WTC11 (cell line): Measurements from ENCODE around the gene P2RY6. TPM values are rescaled to one million over a fixed set of nuclear protein-coding genes. Genes with fewer than 3 reads are reported as not detected.

Experiments
- ATAC-seq: fragments of 200-7000 bp; cut with Tn5 transposase; 2 replicates; pipeline ENCODE4 v1.10.0; 2021; ENCODE audit warnings: mild to moderate bottlenecking, moderate library complexity
- CTCF ChIA-PET: fragments of 300-600 bp; sonication (Branson Sonifier 250); formaldehyde crosslinking; loops from one replicate; lab custom pipeline; 2021; ENCODE audit warnings: antibody characterized with exemption; lab: Charles Lee
- POLR2A ChIA-PET: fragments of 350-600 bp; sonication (Branson Sonifier 250); formaldehyde crosslinking; loops from one replicate; lab custom pipeline; 2021; ENCODE audit warnings: antibody characterized with exemption; lab: Charles Lee
- DNase-seq: peaks from one replicate; pipeline ENCODE4 v3.0.0; 2021; ENCODE audit warnings: low spot score
- H3K27ac Mint-ChIP-seq: 2 replicates; pipeline ENCODE4 v1.8.0; 2021; ENCODE audit warnings: mixed read lengths
- H3K27me3 Mint-ChIP-seq: 2 replicates; pipeline ENCODE4 v1.8.0; 2021; ENCODE audit warnings: low read depth, mild to moderate bottlenecking, moderate library complexity, mixed read lengths
- H3K36me3 Mint-ChIP-seq: 2 replicates; pipeline ENCODE4 v1.8.0; 2021; ENCODE audit warnings: mixed read lengths
- H3K4me1 Mint-ChIP-seq: 2 replicates; pipeline ENCODE4 v1.8.0; 2022; ENCODE audit warnings: mixed read lengths
- H3K4me3 Mint-ChIP-seq: 2 replicates; pipeline ENCODE4 v1.8.0; 2021; ENCODE audit warnings: mild to moderate bottlenecking, moderate library complexity, mixed read lengths
- H3K9me3 Mint-ChIP-seq: 2 replicates; pipeline ENCODE4 v1.8.0; 2021; ENCODE audit warnings: mixed read lengths
- ARID4B ChIP-seq: sonication (generic); formaldehyde crosslinking; IDR thresholded peaks from 2 replicates; pipeline ENCODE4 v1.8.0; 2023; ENCODE audit warnings: missing genetic modification reagents, mild to moderate bottlenecking, borderline replicate concordance
- ATF1 ChIP-seq: sonication (generic); formaldehyde crosslinking; IDR thresholded peaks from 2 replicates; pipeline ENCODE4 v1.8.1; 2023; ENCODE audit warnings: mild to moderate bottlenecking, moderate library complexity, missing genetic modification reagents
- ETV6 ChIP-seq: sonication (generic); formaldehyde crosslinking; IDR thresholded peaks from 2 replicates; pipeline ENCODE4 v1.8.1; 2022; ENCODE audit warnings: mild to moderate bottlenecking, missing genetic modification reagents
- FOXJ3 ChIP-seq: sonication (generic); formaldehyde crosslinking; IDR thresholded peaks from 2 replicates; pipeline ENCODE4 v1.9.0; 2021; ENCODE audit warnings: missing genetic modification reagents, mild to moderate bottlenecking, borderline replicate concordance
- FOXP1 ChIP-seq: sonication (generic); formaldehyde crosslinking; IDR thresholded peaks from 2 replicates; pipeline ENCODE4 v1.8.0; 2022; ENCODE audit warnings: missing genetic modification reagents, mild to moderate bottlenecking, moderate library complexity, borderline replicate concordance
- JUN ChIP-seq: sonication (generic); formaldehyde crosslinking; IDR thresholded peaks from 2 replicates; pipeline ENCODE4 v1.8.0; 2023; ENCODE audit warnings: mild to moderate bottlenecking, missing genetic modification reagents
- NFATC4 ChIP-seq: fragments of 250-450 bp; sonication (Bioruptor Pico); IDR thresholded peaks from 2 replicates; pipeline ENCODE4 v1.9.0; 2021; ENCODE audit warnings: mild to moderate bottlenecking
- NFE2L1 ChIP-seq: sonication (generic); formaldehyde crosslinking; IDR thresholded peaks from 2 replicates; pipeline ENCODE4 v1.8.1; 2023; ENCODE audit warnings: missing genetic modification reagents
- NR1H2 ChIP-seq: sonication (generic); formaldehyde crosslinking; IDR thresholded peaks from 2 replicates; pipeline ENCODE4 v1.9.0; 2021; ENCODE audit warnings: mild to moderate bottlenecking, moderate library complexity, missing genetic modification reagents
- SMAD3 ChIP-seq: sonication (generic); formaldehyde crosslinking; IDR thresholded peaks from 2 replicates; pipeline ENCODE4 v1.8.0; 2022; ENCODE audit warnings: missing genetic modification reagents, mild to moderate bottlenecking, borderline replicate concordance
- TP53 ChIP-seq: sonication (generic); formaldehyde crosslinking; IDR thresholded peaks from 2 replicates; pipeline ENCODE4 v1.8.1; 2023; ENCODE audit warnings: mild to moderate bottlenecking, missing genetic modification reagents
- ZNF219 ChIP-seq: sonication (generic); formaldehyde crosslinking; IDR thresholded peaks from 2 replicates; pipeline ENCODE4 v1.8.0; 2023; ENCODE audit warnings: missing genetic modification reagents, mild to moderate bottlenecking, borderline replicate concordance
- ZNF263 ChIP-seq: sonication (generic); formaldehyde crosslinking; IDR thresholded peaks from 2 replicates; pipeline ENCODE4 v1.8.1; 2022; ENCODE audit warnings: low read depth, mild to moderate bottlenecking, moderate library complexity, missing genetic modification reagents
- ZNF281 ChIP-seq: sonication (generic); formaldehyde crosslinking; IDR thresholded peaks from 2 replicates; pipeline ENCODE4 v1.8.0; 2023; ENCODE audit warnings: mild to moderate bottlenecking, missing genetic modification reagents
- ZNF317 ChIP-seq: sonication (generic); formaldehyde crosslinking; IDR thresholded peaks from 2 replicates; pipeline ENCODE4 v1.8.1; 2023; ENCODE audit warnings: low read depth, mild to moderate bottlenecking, moderate library complexity, missing genetic modification reagents, borderline replicate concordance
- total RNA-seq: library from RNA; stranded (reverse); gene quantifications from 3 replicates; pipeline ENCODE4 v1.2.3, GENCODE V29; 2021

P2RY6 gene
- total RNA-seq, 1 experiment from 2014 or later = not detected

GRCh38 chr11:73325036-73325981 lies 53.2 kb downstream of the P2RY6 start (continued):
- TF ChIP-seq ZNF281 (CRISPR knock-in tag) (no peak), FOXJ3 (no peak), ZNF317 (no peak), ETV6 (no peak), ARID4B (CRISPR knock-in tag) (no peak), JUN (CRISPR knock-in tag) (no peak), NR1H2 (CRISPR knock-in tag) (no peak), TP53 (no peak)

- TF ChIP-seq ZNF263 (CRISPR knock-in tag) (no peak), ZNF219 (CRISPR knock-in tag) (no peak), NFE2L1 (CRISPR knock-in tag) (no peak), NFATC4 (CRISPR knock-in tag) (no peak), TP53 (no peak), FOXP1 (CRISPR knock-in tag) (no peak), ATF1 (no peak), SMAD3 (CRISPR knock-in tag) (no peak)
- Mint-ChIP-seq H3K4me3 (no peak overlapping the region), H3K4me1 (peaks cover 45% of the 10 kb centered on the region), H3K36me3 (no peaks in the 10 kb centered on the region), H3K9me3 (no peaks in the 10 kb centered on the region), H3K27me3 (peaks cover 40% of the 10 kb centered on the region), H3K27ac (no peak overlapping the region)
- DNase-seq = no peak
- ATAC-seq = no peak
- ChIA-PET POLR2A (interaction anchor here (0.7 kb wide), 1 partner anchor 17 kb away, joined by 3 read pairs; no protein-coding TSS in a partner anchor), CTCF (interaction anchor here (1.2 to 4.0 kb wide), 8 partner anchors 8 to 38 kb away, joined by 3 to 27 read pairs (median 8); no protein-coding TSS in a partner anchor)
Measured at GRCh38 chr11:73326929-73327811, 55.0 kb downstream of the P2RY6 start.
